Measurements from ENCODE around the gene MRGPRE.

DNA sequence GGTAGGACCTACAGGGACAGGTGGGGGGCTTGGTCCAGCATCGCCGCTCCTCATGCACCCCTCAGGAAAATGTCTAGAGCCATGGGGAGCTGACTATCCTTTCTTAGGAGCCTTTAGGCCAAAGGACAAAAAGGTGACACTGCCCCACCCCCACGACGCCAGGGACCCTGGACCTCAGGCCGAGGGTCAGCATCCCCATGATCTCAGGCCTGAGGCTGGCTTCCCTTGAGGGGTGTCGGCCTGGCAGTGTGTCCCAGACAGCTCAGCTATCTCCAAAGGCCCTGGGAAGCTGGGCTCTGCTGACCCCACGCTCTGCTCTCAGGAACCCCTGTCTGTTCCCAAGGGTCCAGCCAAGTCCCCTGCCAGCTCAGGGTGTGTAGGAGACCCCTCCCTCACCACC, 29.9 kb downstream of the MRGPRE start:
- TF ChIP-seq CTCF (IDR thresholded peaks at IDR 0.05) (no peak), POLR2A (IDR thresholded peaks at IDR 0.05) (no peak)
